ENCODE measurements around the gene MTHFR.

MTHFR gene

DNA sequence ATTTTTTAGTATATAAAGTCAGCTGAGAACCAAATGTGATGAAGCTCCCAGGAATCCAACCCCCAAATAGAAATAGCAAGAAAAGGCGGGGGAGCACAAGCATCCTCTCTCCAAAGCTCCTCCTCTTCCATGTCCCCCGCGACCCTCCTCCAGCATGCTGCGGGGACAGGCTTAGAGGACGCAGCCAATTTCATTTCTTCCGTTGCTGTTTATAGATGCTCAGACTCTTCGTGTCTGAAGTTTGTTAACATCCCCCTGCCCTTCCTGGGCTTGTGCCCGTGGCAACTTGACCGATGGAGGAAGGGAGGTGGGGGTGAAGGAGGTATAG, 42.6 kb upstream of the MTHFR start:
- no peaks in the 10 kb centered on the region for H3K4me1 ChIP-seq (ENCODE audit: insufficient read depth, poor library complexity, severe bottlenecking)
- no peaks in the 10 kb centered on the region for H3K9me3 ChIP-seq (ENCODE audit: severe bottlenecking)
- no peak overlapping the region for H3K4me3 ChIP-seq (ENCODE audit: severe bottlenecking)
- H3K36me3 ChIP-seq (ENCODE audit: low read depth), result peaks cover 17% of the 10 kb centered on the region
- no peak overlapping the region for H3K27ac ChIP-seq (ENCODE audit: poor library complexity, severe bottlenecking)
- DNase-seq (ENCODE audit: low spot score), result no peak
- no peaks in the 10 kb centered on the region for H3K27me3 ChIP-seq (ENCODE audit: insufficient read depth, poor library complexity, severe bottlenecking)
- TF ChIP-seq, protein P1, sequence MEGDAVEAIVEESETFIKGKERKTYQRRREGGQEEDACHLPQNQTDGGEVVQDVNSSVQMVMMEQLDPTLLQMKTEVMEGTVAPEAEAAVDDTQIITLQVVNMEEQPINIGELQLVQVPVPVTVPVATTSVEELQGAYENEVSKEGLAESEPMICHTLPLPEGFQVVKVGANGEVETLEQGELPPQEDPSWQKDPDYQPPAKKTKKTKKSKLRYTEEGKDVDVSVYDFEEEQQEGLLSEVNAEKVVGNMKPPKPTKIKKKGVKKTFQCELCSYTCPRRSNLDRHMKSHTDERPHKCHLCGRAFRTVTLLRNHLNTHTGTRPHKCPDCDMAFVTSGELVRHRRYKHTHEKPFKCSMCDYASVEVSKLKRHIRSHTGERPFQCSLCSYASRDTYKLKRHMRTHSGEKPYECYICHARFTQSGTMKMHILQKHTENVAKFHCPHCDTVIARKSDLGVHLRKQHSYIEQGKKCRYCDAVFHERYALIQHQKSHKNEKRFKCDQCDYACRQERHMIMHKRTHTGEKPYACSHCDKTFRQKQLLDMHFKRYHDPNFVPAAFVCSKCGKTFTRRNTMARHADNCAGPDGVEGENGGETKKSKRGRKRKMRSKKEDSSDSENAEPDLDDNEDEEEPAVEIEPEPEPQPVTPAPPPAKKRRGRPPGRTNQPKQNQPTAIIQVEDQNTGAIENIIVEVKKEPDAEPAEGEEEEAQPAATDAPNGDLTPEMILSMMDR (IDR thresholded peaks at IDR 0.05; ENCODE audit: poor library complexity, severe bottlenecking), result no peak
- ATAC-seq (ENCODE audit: low read depth), result no peak

DNA sequence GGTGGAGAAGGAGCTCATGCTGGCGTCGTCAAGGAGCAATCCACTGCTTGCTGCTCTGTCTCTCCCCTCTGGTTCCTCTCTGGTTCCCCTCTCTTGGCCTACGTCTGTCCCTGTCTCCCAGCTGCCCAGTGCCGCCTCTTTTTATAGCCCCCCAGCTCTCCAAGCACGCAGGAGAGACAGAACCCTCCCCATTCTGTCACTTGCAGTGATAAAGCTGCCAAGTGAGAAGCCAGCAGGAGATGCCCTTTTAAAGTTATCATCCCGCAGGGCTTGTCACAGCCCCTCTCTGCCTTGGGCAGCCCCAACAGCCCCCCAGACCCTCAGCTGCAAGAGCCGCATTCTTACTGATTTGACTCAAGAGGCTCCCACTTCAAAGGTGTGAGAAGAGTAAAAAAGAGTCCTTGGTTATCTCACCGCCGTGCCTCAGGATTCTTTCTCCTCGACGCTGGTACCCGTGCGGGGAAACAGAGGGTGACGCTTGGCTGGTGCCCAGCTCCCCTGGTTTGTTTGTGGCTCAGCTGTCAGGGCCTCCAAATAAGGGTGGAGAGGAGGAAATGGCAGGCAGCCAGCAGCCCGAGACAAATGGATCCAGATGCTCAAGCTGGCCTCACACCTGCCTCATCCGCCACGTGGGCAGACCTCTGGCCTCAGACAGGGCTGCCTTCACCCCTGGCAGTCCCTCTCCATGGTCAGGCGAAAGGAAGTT, 42.1 kb upstream of the MTHFR start, which contains the start of gene NPPA:
TSS of gene NPPA (minus strand) at position 117 of the 706 bp plus-strand sequence. CDS start at position 18, 99 bp downstream.
- TF ChIP-seq, protein P1 (IDR thresholded peaks at IDR 0.05; ENCODE audit: poor library complexity, severe bottlenecking), result no peak
- ATAC-seq (ENCODE audit: low read depth), result no peak
- H3K9me3 ChIP-seq (ENCODE audit: severe bottlenecking), result no peaks in the 10 kb centered on the region
- H3K4me3 ChIP-seq (ENCODE audit: severe bottlenecking), result no peak within 1 kb of the TSS
- H3K27ac ChIP-seq (ENCODE audit: poor library complexity, severe bottlenecking), result no peak within 1 kb of the TSS
- no peaks in the 10 kb centered on the region for H3K27me3 ChIP-seq (ENCODE audit: insufficient read depth, poor library complexity, severe bottlenecking)
- H3K4me1 ChIP-seq (ENCODE audit: insufficient read depth, poor library complexity, severe bottlenecking), result no peaks in the 10 kb centered on the region
- H3K36me3 ChIP-seq (ENCODE audit: low read depth), result peaks cover 17% of the 10 kb centered on the region
- no peak for DNase-seq (ENCODE audit: low spot score)

GRCh38 chr1:11845641-11846335, 40.0 kb upstream of the MTHFR start:
- H3K4me1 ChIP-seq (ENCODE audit: insufficient read depth, poor library complexity, severe bottlenecking), result no peaks in the 10 kb centered on the region
- TF ChIP-seq, protein P1 (IDR thresholded peaks at IDR 0.05; ENCODE audit: poor library complexity, severe bottlenecking), result no peak
- DNase-seq (ENCODE audit: low spot score), result no peak
- peaks cover 38% of the 10 kb centered on the region for H3K36me3 ChIP-seq (ENCODE audit: low read depth)
- no peaks in the 10 kb centered on the region for H3K27me3 ChIP-seq (ENCODE audit: insufficient read depth, poor library complexity, severe bottlenecking)
- no peaks in the 10 kb centered on the region for H3K9me3 ChIP-seq (ENCODE audit: severe bottlenecking)
- peak; percentile 39; the same call in 1 of the 3 replicates for ATAC-seq (ENCODE audit: low read depth)
- H3K4me3 ChIP-seq (ENCODE audit: severe bottlenecking), result no peak overlapping the region
- no peak overlapping the region for H3K27ac ChIP-seq (ENCODE audit: poor library complexity, severe bottlenecking)

GRCh38 chr1:11842154-11843041, 36.6 kb upstream of the MTHFR start:
- no peak for DNase-seq (ENCODE audit: low spot score)
- Histone ChIP-seq H3K4me1 (ENCODE audit: insufficient read depth, poor library complexity, severe bottlenecking) (no peaks in the 10 kb centered on the region), H3K27ac (ENCODE audit: poor library complexity, severe bottlenecking) (no peak overlapping the region), H3K9me3 (ENCODE audit: severe bottlenecking) (no peaks in the 10 kb centered on the region), H3K4me3 (ENCODE audit: severe bottlenecking) (no peak overlapping the region), H3K27me3 (ENCODE audit: insufficient read depth, poor library complexity, severe bottlenecking) (no peaks in the 10 kb centered on the region), H3K36me3 (ENCODE audit: low read depth) (peaks cover 69% of the 10 kb centered on the region)
- ATAC-seq (ENCODE audit: low read depth), result no peak
- TF ChIP-seq, protein P1 (IDR thresholded peaks at IDR 0.05; ENCODE audit: poor library complexity, severe bottlenecking), result no peak

Measured in RWPE2 (cell line).